Dendritic cell treated with granulocyte-macrophage colony-stimulating factor and Interleukin-4, amounts not matched to agents 40 ng/mL and 50 ng/mL, for 4 days (primary cell): ENCODE results near the gene TULP1.
"Not testable (repeated sequence)": the region's sequence is repeated elsewhere in the genome, so short reads cannot be mapped to it uniquely, and the experiment has no call there.

Source experiments
- H3K27ac Mint-ChIP-seq: one replicate; pipeline ENCODE4 v1.8.0; 2022; ENCODE audit warnings: mild to moderate bottlenecking, mixed read lengths
- H3K27me3 Mint-ChIP-seq: one replicate; pipeline ENCODE4 v1.8.0; 2022; ENCODE audit warnings: mild to moderate bottlenecking, mixed read lengths
- H3K36me3 Mint-ChIP-seq: one replicate; pipeline ENCODE4 v1.8.0; 2022; ENCODE audit warnings: low read depth, mixed read lengths
- H3K4me1 Mint-ChIP-seq: one replicate; pipeline ENCODE4 v1.8.0; 2022; ENCODE audit warnings: low read depth, mixed read lengths
- H3K4me3 Mint-ChIP-seq: one replicate; pipeline ENCODE4 v1.8.0; 2022; ENCODE audit warnings: mild to moderate bottlenecking, moderate library complexity, mixed read lengths
- H3K9me3 Mint-ChIP-seq: one replicate; pipeline ENCODE4 v1.8.0; 2022; ENCODE audit warnings: mixed read lengths
- intact Hi-C: fragments of 100-400 bp; cut with micrococcal nuclease; formaldehyde crosslinking; loops from one replicate; pipeline ENCODE4 v1.15.0; 2022

TULP1 gene

DNA sequence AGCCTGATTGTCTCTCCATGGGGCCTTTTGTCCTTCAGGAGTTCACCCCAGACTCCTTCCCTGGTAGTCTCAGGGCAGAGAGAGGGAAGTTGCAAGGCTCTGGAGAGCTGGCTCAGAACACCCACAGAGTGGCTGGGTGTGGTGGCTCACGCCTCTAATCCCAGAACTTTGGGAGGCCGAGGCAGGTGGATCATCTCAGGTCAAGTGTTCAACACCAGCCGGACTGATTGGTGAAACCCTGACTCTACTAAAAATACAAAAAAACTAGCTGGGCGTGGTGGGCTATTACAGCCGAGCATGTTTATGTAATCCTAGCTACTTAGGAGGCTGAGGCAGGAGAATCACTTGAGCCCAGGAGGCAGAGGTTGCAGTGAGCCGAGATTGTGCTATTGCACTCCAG lies 23.2 kb upstream of the TULP1 start:
- H3K9me3 Mint-ChIP-seq, intact Hi-C loops, H3K4me1 Mint-ChIP-seq, H3K27me3 Mint-ChIP-seq, H3K36me3 Mint-ChIP-seq, H3K4me3 Mint-ChIP-seq, H3K27ac Mint-ChIP-seq: not testable (repeated sequence)

DNA sequence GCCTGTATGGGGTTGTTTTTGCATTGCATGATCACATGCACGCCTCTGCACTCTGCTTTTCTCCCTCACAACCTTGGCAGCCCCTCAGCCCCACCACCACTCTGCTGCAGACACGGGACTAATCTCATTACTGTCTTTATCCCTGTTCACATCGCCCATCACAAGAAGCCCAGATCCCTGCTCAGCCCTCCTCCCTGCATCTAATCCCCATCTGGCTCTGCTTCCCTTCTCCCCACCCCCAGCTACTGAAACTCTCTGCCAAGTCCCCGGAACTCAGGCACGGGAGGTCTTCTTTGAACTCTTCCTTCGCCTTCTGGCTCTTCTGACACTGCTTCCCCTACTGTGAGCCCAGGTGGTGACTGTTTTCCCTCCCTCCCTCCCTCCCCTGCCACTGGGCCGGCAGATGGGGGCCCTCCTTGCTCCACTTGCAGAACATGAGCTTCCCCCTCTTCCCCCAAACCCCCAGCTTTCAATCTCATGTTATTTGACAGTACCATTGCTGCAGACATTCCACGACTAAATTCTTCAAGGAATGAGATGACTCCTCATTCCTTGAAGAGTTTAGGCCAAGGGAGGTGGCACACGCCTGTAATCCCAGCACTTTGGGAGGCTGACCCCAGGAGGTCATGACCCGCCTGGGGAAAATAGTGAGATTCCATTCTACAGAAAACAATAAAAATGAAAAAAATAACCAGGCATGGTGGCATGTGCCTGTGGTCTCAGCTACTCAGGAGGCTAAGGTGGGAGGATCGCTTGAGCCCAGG lies 21.9 kb upstream of the TULP1 start:
- Mint-ChIP-seq H3K4me1 (no peaks in the 10 kb centered on the region), H3K36me3 (no peaks in the 10 kb centered on the region), H3K4me3 (no peak overlapping the region), H3K27ac (no peak overlapping the region), H3K27me3 (peaks cover 9% of the 10 kb centered on the region), H3K9me3 (no peaks in the 10 kb centered on the region)
- intact Hi-C loops = no loop called here

DNA sequence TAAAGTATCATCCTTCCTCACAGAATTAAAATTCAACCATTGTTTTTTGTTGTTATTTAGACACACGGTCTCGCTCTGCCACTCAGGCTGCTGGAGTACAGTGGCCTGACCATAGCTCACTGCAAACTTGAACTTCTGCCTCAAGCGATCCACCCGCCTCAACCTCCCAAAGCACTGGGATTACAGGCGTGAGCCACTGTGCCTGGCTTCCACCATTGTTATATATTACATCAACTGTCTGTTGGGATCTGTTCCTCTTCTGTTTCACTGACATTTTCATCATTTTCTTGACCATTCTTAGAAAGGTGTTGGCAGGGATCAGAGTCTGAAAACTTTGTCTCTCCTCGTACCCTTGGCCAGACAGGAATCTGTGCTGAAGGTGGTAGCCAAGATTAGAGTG lies 21.3 kb upstream of the TULP1 start:
- H3K9me3 Mint-ChIP-seq = no peaks in the 10 kb centered on the region
- H3K4me1 Mint-ChIP-seq = no peaks in the 10 kb centered on the region
- peaks cover 9% of the 10 kb centered on the region for H3K27me3 Mint-ChIP-seq
- intact Hi-C loops = no loop called here
- H3K27ac Mint-ChIP-seq = no peak overlapping the region
- no peaks in the 10 kb centered on the region for H3K36me3 Mint-ChIP-seq
- no peak overlapping the region for H3K4me3 Mint-ChIP-seq

DNA sequence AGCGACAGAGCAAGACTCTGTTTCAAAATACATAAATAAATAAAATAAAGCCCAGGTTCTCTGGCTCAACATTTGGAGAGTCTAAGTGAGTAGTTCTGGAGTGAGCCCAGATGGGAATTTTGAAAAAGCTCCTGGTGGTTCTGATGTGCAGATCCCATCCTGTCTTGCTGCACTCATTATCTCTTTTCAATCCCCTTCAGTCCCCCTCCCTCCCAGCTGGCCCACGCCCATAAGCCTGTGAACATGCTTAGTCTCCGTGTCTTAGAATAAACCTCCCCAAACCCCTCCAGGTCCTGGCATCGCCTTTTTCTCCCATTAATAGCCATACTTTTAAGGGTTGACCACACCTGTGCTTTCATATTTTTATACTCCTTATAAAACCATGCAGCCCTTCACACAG lies 19.4 kb upstream of the TULP1 start:
- intact Hi-C loops = no loop called here
- Mint-ChIP-seq H3K27ac (no peak overlapping the region), H3K27me3 (peaks cover 12% of the 10 kb centered on the region), H3K4me3 (no peak overlapping the region), H3K9me3 (no peaks in the 10 kb centered on the region), H3K4me1 (no peaks in the 10 kb centered on the region), H3K36me3 (no peaks in the 10 kb centered on the region)

DNA sequence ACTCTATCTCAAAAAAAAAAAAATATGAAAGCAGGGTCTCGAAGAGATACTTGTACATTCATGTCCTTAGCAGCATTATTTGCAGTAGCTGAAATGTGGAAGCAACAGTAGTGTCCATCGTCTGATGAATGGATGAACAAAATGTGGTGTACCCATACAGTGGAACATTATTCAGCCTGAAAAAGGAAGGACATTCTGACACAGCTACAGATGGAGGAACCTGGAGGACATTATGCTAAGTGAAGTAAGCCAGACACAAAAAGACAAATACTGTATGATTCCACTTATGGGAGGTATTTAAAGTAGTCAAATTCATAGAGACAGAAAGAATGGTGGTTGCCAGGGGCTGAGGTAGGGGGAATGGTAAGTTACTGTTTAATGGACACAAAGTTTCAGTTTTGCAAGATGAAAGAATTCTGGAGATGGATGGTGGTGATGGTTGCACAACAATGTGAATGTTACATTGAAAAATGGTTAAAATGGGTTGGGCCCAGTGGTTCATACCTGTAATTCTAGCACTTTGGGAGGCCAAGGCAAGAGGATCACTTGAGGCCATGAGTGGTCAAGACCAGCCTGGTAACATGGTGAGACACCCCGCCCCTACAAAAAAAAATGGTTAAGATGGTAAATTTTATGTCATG lies 11.8 kb upstream of the TULP1 start:
- Mint-ChIP-seq H3K27ac (no peak overlapping the region), H3K9me3 (no peaks in the 10 kb centered on the region), H3K36me3 (no peaks in the 10 kb centered on the region), H3K4me3 (no peak overlapping the region), H3K27me3 (peaks cover 28% of the 10 kb centered on the region), H3K4me1 (no peaks in the 10 kb centered on the region)
- intact Hi-C loops = no loop called here

DNA sequence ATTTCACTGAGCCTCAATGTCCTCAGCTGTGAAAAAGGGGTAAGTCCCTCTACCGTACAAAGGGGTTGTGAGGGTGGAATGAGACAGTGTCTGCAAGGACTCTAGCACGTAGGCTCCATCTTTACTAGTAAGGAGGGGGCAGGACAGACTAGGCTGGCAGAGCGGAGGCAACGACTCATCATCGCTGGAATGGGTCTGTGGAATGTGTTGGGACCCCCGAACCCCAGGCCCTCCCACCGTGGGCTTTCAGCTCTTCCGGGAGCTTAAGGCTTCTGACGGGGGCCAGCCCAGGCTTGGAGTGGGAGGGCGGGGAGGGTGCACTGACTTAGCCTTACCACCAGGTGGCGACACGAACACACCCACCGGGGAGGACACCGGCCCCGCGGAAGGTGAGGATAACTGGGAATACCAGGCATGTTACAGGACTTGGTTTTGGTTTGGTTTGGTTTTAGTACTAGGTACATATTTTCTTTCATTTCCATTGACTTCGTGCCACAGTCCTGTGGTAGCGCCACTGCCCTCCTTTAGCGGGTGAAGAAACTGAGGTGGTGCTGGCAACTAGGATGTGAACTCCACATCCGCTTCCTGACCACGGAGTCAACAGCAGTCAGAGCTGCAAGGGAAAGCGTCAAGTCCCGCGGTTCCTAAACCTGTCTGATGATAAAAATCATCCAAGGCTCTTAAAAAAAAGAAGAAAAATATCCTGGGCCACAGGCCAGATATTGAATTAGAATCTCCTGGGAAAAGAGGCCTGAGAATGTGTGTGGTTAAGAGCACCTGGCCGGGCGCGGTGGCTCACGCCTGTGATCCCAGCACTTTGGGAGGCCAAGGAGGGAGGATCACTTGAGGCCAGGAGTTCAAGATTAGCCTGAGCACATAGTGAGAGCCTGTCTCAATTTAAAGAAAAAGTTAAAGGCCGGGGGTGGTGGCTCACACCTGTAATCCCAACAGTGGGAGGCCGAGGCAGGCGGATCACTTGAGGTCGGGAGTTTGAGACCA lies 10.3 kb upstream of the TULP1 start:
- Mint-ChIP-seq H3K27ac (no peak overlapping the region), H3K27me3 (peaks cover 31% of the 10 kb centered on the region), H3K36me3 (no peaks in the 10 kb centered on the region), H3K9me3 (no peaks in the 10 kb centered on the region), H3K4me3 (peak overlapping the region; percentile 53), H3K4me1 (no peaks in the 10 kb centered on the region)
- intact Hi-C loops = loop anchor here (2.0 kb wide), 1 partner anchor 30 kb away; no protein-coding TSS in a partner anchor

DNA sequence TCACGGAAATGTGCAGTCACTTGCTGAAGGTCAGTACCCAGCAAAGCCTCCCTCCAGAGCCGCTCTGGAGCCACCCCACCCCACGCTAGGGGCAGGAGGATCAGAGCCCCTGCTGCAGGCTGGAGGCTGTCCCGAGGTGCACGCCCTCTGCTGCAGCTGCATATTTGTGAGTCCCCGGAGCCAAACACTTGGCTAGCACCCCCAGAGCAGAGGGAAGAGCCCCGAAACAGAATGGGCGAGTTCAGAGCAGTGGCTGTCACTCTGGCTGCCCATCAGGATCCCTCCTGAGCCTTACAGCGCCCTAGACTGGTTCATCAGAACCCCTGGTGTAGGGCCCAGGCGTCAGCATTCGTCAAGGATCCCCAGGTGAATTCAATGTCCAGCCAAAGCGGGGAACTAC lies 9.5 kb upstream of the TULP1 start:
- no peaks in the 10 kb centered on the region for H3K9me3 Mint-ChIP-seq
- intact Hi-C loops = loop anchor here (2.0 kb wide), 1 partner anchor 31 kb away; no protein-coding TSS in a partner anchor
- no peak overlapping the region for H3K27ac Mint-ChIP-seq
- H3K36me3 Mint-ChIP-seq = no peaks in the 10 kb centered on the region
- no peak overlapping the region for H3K4me3 Mint-ChIP-seq
- peaks cover 28% of the 10 kb centered on the region for H3K27me3 Mint-ChIP-seq
- H3K4me1 Mint-ChIP-seq = no peaks in the 10 kb centered on the region

DNA sequence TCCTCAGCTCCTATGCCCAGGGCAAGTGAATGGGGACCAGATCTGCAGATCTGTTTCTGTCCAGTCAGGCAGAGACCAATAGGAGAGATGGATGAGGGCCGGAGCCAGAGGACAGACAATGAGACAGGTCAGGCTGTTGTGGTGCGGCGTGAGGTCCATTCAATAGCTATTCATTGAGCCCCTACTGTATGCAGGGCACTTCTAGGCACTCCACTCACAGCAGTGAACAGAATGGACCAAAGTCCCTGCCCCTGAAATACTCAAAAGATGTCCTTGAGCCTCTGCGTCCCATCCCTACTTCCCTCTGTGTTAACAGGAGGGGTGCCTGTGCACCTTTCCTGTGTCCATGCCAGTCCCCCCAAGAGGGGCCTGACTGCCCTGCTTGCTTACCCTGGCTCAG lies 8.5 kb upstream of the TULP1 start:
- Mint-ChIP-seq H3K4me1 (no peaks in the 10 kb centered on the region), H3K36me3 (no peaks in the 10 kb centered on the region), H3K27me3 (peaks cover 27% of the 10 kb centered on the region), H3K9me3 (no peaks in the 10 kb centered on the region), H3K4me3 (no peak overlapping the region), H3K27ac (no peak overlapping the region)
- intact Hi-C loops = no loop called here

DNA sequence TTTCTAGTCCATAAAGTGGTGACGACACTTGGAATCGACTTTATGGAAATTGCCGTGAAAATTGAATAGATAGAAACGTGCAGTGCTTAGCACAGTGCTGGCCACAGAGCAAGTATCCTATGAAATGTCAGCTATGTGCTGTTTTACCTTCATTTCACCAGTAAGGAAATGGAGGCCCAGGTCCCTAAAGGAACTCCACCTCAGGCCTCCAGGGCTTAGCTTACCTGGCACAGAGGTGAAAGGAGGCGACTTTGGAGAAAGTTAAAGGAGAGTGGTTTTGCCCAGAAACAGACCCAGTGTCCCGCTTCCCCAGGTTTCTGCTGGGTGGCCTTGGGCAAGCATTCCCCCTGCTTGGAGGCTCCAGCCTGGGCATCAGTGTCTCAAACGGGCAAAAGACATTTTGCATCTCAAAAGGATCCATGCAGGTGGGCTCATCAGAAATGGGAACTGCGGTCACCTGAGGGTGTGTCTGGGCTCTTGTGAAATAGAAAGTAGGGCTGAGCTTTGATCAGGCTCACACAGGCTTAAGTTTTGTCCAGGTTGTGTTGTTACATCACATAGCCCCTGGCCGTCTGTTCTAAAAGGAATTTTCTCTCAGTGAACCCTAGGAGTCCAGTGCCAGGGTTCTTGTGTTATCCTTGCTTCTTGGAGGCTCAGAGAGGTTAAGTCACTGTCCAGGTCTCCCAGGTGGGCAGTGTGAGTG lies 6.8 kb upstream of the TULP1 start:
- intact Hi-C loops = no loop called here
- peaks cover 37% of the 10 kb centered on the region for H3K27me3 Mint-ChIP-seq
- no peak overlapping the region for H3K4me3 Mint-ChIP-seq
- H3K4me1 Mint-ChIP-seq = no peaks in the 10 kb centered on the region
- no peaks in the 10 kb centered on the region for H3K9me3 Mint-ChIP-seq
- no peaks in the 10 kb centered on the region for H3K36me3 Mint-ChIP-seq
- H3K27ac Mint-ChIP-seq = no peak overlapping the region

DNA sequence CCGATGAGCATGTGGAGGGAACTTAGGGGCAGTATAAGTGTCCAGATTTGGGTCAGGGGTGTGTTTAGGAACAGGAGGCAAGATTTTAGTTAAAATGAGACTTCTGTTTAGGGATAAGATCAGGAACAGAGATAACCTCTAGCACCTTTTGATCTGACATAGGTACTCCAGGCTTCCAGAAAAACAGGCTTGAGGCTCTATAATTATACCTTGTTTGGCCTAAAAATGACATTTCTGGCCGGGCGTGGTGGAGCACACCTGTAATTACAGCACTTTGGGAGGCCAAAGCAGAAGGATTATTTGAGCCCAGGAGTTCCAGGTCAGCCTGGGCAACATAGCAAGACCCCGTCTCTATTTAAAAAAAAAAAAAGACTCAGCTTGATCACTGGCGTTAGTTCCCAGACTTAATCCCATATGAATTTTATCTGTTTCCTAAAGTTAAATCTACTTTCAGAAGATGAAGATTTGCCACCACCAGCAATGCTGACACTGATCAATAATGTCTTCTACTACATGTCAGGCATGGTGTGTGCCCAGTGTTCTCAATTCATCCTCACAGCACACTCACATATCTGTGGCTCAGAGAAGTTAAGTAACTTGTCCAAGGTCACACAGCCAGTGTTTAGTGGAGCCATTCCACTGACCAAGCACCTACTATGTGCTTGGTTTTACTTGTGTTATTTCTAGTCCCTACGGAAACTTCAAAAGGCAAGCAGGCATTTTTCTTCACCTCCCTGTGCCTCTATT lies 6.0 kb upstream of the TULP1 start:
- Mint-ChIP-seq H3K4me1 (no peaks in the 10 kb centered on the region), H3K27ac (no peak overlapping the region), H3K27me3 (peaks cover 39% of the 10 kb centered on the region), H3K9me3 (no peaks in the 10 kb centered on the region), H3K36me3 (no peaks in the 10 kb centered on the region), H3K4me3 (no peak overlapping the region)
- intact Hi-C loops = no loop called here

DNA sequence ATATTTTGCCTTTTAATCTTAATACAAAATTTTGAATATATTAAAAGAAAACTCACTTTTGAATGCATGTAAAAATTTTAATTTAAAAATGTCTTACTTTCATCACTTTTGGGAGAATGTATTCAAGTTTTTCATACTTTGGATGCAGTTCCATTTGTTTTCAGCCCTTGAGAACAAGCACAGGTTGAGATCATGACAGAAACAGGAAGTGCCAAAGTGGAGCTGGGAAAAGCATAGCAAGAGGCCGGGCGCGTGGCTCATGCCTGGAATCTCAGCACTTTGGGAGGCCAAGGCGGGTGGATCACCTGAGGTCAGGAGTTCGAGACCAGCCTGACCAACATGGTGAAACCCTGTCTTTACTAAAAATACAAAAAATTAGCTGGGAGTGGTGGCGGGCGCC lies 5.3 kb upstream of the TULP1 start:
- H3K4me3 Mint-ChIP-seq, H3K36me3 Mint-ChIP-seq, H3K4me1 Mint-ChIP-seq, H3K27ac Mint-ChIP-seq, H3K9me3 Mint-ChIP-seq, intact Hi-C loops: not testable (repeated sequence)
- peaks cover 43% of the 10 kb centered on the region for H3K27me3 Mint-ChIP-seq

DNA sequence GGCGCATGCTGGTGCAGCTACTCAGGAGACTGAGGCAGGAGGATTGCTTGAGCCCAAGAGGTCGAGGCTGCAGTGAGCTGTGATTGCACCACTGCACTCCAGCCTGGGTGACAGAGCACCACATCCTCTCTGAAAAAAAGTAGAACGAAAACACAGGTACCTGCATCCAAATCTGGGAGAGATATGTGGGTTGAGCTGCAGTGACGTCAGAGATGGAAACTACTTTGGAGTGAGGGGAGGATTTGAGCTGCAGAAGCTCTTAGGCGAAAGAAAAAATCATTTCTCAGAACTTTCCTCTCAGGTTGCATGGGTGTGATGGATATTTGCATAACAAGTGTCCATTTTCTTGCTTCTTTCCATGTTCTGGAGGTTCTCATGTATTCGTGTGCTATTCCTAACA lies 4.0 kb upstream of the TULP1 start:
- H3K4me1 Mint-ChIP-seq = no peaks in the 10 kb centered on the region
- H3K27me3 Mint-ChIP-seq = peaks cover 48% of the 10 kb centered on the region
- no peak overlapping the region for H3K27ac Mint-ChIP-seq
- intact Hi-C loops = no loop called here
- no peaks in the 10 kb centered on the region for H3K36me3 Mint-ChIP-seq
- no peak overlapping the region for H3K4me3 Mint-ChIP-seq
- H3K9me3 Mint-ChIP-seq = no peaks in the 10 kb centered on the region

DNA sequence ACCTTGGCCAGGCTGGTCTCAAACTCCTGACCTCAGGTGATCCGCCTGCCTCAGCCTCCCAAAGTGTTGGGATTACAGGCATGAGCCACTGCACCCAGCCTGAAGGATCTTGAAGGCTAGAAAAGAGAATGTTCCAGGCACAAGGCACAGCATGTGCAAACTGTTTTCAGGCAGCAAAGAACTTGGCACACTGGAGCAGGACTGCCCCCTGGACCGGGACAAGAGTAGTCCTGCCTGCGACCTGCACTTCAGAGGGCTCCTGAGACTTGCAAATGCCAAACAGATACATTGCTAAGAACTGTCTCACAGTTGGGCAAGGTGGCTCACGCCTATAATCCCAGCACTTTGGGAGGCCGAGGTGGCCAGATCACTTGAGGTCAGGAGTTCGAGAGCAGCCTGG lies 3.2 kb upstream of the TULP1 start:
- H3K27ac Mint-ChIP-seq, H3K36me3 Mint-ChIP-seq, H3K4me3 Mint-ChIP-seq, intact Hi-C loops, H3K9me3 Mint-ChIP-seq, H3K4me1 Mint-ChIP-seq: not testable (repeated sequence)
- peaks cover 54% of the 10 kb centered on the region for H3K27me3 Mint-ChIP-seq
